ENCODE measurements around the gene EXOC1L. TPM values are rescaled to one million over a fixed set of nuclear protein-coding genes. Genes with fewer than 3 reads are reported as not detected.
"Not testable (repeated sequence)": the region's sequence is repeated elsewhere in the genome, so short reads cannot be mapped to it uniquely, and the experiment has no call there.

EXOC1L gene
- total RNA-seq, 1 donor from 2014 or later = not detected

- Mint-ChIP-seq H3K4me1 (no peaks in the 10 kb centered on the region), H3K27ac (no peak overlapping the region), H3K9me3 (peaks cover 33% of the 10 kb centered on the region), H3K4me3 (no peak overlapping the region), H3K27me3 (ENCODE audit: low read depth) (no peaks in the 10 kb centered on the region), H3K36me3 (peaks cover 2% of the 10 kb centered on the region)
- TF ChIP-seq, protein P1, sequence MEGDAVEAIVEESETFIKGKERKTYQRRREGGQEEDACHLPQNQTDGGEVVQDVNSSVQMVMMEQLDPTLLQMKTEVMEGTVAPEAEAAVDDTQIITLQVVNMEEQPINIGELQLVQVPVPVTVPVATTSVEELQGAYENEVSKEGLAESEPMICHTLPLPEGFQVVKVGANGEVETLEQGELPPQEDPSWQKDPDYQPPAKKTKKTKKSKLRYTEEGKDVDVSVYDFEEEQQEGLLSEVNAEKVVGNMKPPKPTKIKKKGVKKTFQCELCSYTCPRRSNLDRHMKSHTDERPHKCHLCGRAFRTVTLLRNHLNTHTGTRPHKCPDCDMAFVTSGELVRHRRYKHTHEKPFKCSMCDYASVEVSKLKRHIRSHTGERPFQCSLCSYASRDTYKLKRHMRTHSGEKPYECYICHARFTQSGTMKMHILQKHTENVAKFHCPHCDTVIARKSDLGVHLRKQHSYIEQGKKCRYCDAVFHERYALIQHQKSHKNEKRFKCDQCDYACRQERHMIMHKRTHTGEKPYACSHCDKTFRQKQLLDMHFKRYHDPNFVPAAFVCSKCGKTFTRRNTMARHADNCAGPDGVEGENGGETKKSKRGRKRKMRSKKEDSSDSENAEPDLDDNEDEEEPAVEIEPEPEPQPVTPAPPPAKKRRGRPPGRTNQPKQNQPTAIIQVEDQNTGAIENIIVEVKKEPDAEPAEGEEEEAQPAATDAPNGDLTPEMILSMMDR (IDR thresholded peaks at IDR 0.05; ENCODE audit: unreplicated experiment) = no peak
- no peak for DNase-seq (ENCODE audit: low spot score in 2 of 2, unreplicated experiment in 2 of 2)
Observed at GRCh38 chr4:55837903-55838302, 18.3 kb downstream of the EXOC1L start.

GRCh38 chr4:55838356-55838755 is 18.8 kb downstream of the EXOC1L start:
- no peaks in the 10 kb centered on the region for H3K4me1 Mint-ChIP-seq
- H3K36me3 Mint-ChIP-seq = peaks cover 2% of the 10 kb centered on the region
- DNase-seq (ENCODE audit: low spot score in 2 of 2, unreplicated experiment in 2 of 2) = no peak
- no peak overlapping the region for H3K27ac Mint-ChIP-seq
- no peaks in the 10 kb centered on the region for H3K27me3 Mint-ChIP-seq (ENCODE audit: low read depth)
- no peak overlapping the region for H3K4me3 Mint-ChIP-seq
- TF ChIP-seq, protein P1 (IDR thresholded peaks at IDR 0.05; ENCODE audit: unreplicated experiment) = no peak
- H3K9me3 Mint-ChIP-seq = peaks cover 33% of the 10 kb centered on the region

GRCh38 chr4:55838952-55839351 is 19.4 kb downstream of the EXOC1L start:
- Mint-ChIP-seq H3K4me1 (no peaks in the 10 kb centered on the region), H3K4me3 (no peak overlapping the region), H3K36me3 (peaks cover 2% of the 10 kb centered on the region), H3K27me3 (ENCODE audit: low read depth) (no peaks in the 10 kb centered on the region), H3K9me3 (peaks cover 33% of the 10 kb centered on the region), H3K27ac (no peak overlapping the region)
- TF ChIP-seq, protein P1 (IDR thresholded peaks at IDR 0.05; ENCODE audit: unreplicated experiment) = no peak
- no peak for DNase-seq (ENCODE audit: low spot score in 2 of 2, unreplicated experiment in 2 of 2)

DNA sequence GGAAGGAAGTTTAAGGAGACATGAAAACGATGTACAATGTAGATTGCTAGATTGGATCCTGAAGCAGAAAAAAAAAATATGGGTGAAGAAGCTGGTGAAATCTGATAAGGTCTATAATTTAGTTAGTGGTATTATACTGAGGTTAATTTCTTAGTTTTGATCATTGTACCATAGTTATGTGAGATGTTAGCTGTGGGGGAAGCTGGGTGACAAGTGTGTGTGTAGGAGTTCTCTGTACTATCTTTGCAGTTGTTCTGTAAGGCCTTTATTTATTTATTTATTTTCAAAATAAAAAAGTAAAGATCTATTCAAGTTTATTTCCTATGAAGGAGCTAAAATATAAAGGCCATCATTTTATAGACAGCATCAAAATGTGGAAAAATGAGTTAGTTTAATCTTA is 21.4 kb downstream of the EXOC1L start:
- TF ChIP-seq, protein P1 (IDR thresholded peaks at IDR 0.05; ENCODE audit: unreplicated experiment) = no peak
- Mint-ChIP-seq H3K36me3 (peaks cover 2% of the 10 kb centered on the region), H3K4me3 (no peak overlapping the region), H3K27me3 (ENCODE audit: low read depth) (no peaks in the 10 kb centered on the region), H3K27ac (no peak overlapping the region), H3K4me1 (no peaks in the 10 kb centered on the region), H3K9me3 (peaks cover 26% of the 10 kb centered on the region)
- no peak for DNase-seq (ENCODE audit: low spot score in 2 of 2, unreplicated experiment in 2 of 2)

DNA sequence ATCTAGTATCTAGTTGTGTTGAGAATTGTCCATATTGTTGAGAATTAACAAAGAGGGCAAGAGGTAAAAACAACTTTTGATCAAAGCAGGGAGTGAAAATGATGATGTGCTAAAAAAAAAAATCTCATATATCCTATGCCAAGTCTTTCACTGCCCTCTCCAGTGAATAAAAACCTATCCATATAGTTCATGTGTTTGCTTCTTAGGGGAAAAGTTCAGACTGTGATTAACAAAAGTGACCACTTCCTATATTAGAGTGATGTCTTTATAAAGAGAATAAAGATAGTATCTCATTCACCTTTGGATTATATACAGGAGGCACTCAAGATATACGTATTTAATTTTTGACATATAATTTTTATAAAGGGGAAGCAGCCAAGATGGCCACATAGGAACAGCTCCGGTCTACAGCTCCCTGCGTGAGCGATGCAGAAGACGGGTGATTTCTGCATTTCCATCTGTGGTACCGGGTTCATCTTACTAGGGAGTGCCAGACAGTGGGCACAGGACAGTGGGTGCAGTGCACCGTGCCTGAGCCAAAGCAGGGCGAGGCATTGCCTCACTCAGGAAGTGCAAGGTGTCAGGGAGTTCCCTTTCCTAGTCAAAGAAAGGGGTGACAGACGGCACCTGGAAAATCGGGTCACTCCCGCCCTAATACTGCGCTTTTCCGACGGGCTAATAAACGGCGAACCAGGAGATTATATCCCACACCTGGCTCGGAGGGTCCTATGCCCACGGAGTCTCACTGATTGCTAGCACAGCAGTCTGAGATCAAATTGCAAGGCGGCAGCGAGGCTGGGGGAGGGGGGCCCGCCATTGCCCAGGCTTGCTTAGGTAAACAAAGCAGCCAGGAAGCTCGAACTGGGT is 22.0 kb downstream of the EXOC1L start:
- H3K36me3 Mint-ChIP-seq; H3K27ac Mint-ChIP-seq; DNase-seq (ENCODE audit: low spot score in 2 of 2, unreplicated experiment in 2 of 2); H3K4me1 Mint-ChIP-seq; H3K27me3 Mint-ChIP-seq (ENCODE audit: low read depth): not testable (repeated sequence)
- Mint-ChIP-seq H3K4me3 (peak overlapping the region; percentile 48), H3K9me3 (peaks cover 22% of the 10 kb centered on the region)

- H3K27ac Mint-ChIP-seq; H3K27me3 Mint-ChIP-seq (ENCODE audit: low read depth); DNase-seq (ENCODE audit: low spot score in 2 of 2, unreplicated experiment in 2 of 2); H3K4me3 Mint-ChIP-seq; H3K36me3 Mint-ChIP-seq; H3K4me1 Mint-ChIP-seq: not testable (repeated sequence)
- peaks cover 22% of the 10 kb centered on the region for H3K9me3 Mint-ChIP-seq
Observed at GRCh38 chr4:55842312-55842711, 22.7 kb downstream of the EXOC1L start.

All from mesothelial cell of epicardium (in vitro differentiated cells).